Endothelial cell (in vitro differentiated cells): ENCODE measurements around the gene ATG9A. TPM values are rescaled to one million over a fixed set of nuclear protein-coding genes. Genes with fewer than 3 reads are reported as not detected.

ENCODE experiments used
- DNase-seq: peaks from one replicate; pipeline ENCODE4 v3.0.0; 2021; ENCODE audit warnings: low spot score
- H3K27ac Mint-ChIP-seq: one replicate; pipeline ENCODE4 v1.8.0; 2021; ENCODE audit warnings: mixed read lengths, inconsistent platforms; ENCODE audit not compliant: unreplicated experiment
- H3K27me3 Mint-ChIP-seq: one replicate; pipeline ENCODE4 v1.8.0; 2021; ENCODE audit warnings: mild to moderate bottlenecking, moderate library complexity, mixed read lengths, inconsistent platforms; ENCODE audit not compliant: unreplicated experiment
- H3K36me3 Mint-ChIP-seq: one replicate; pipeline ENCODE4 v1.8.0; 2021; ENCODE audit warnings: mild to moderate bottlenecking, low read depth, mixed read lengths, inconsistent platforms; ENCODE audit not compliant: unreplicated experiment
- H3K4me1 Mint-ChIP-seq: one replicate; pipeline ENCODE4 v1.8.0; 2021; ENCODE audit warnings: mild to moderate bottlenecking, mixed read lengths, inconsistent platforms; ENCODE audit not compliant: unreplicated experiment
- H3K4me3 Mint-ChIP-seq: one replicate; pipeline ENCODE4 v1.8.0; 2021; ENCODE audit warnings: mild to moderate bottlenecking, mixed read lengths, inconsistent platforms; ENCODE audit not compliant: unreplicated experiment
- H3K9me3 Mint-ChIP-seq: one replicate; pipeline ENCODE4 v1.8.0; 2021; ENCODE audit warnings: mixed read lengths, inconsistent platforms; ENCODE audit not compliant: unreplicated experiment
- total RNA-seq: library from RNA; stranded (reverse); fragmentation: NEBNext Ultra II Directional; extraction: Animal tissue kit (Norgen Biotek cat#: 25700); gene quantifications from one replicate; pipeline ENCODE4 v1.2.1, GENCODE V29; 2021; ENCODE audit not compliant: unreplicated experiment
- TF ChIP-seq, protein P1 (sequence below): fragments of 200-600 bp; sonication (generic); IDR thresholded peaks from one replicate; pipeline ENCODE4 v1.5.0; 2021; ENCODE audit warnings: antibody characterized with exemption; ENCODE audit not compliant: unreplicated experiment

ATG9A gene
- total RNA-seq, 1 donor from 2014 or later, result 48.5 TPM

DNA sequence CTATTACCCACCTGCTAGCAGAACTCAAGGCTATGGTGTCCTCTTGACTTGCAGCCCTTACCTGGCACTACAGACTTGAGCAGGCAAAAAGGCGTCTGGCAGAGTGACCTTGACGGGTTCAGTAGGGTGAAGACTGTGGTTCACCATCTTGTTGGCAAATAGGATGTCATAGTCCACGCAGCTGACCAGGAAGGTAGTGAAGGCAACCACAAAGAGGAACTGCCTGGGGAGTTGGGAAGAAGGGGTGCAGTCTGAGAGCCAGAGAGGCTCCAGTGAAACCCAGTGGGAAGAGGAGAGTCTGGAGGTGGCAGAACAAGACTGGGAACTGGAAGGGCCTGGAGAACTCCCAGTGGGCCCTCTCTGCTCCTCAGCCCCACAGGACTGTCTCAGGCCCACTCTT, 4.1 kb downstream of the ATG9A start:
- Mint-ChIP-seq H3K36me3 (peaks cover 41% of the 10 kb centered on the region), H3K27me3 (peaks cover 8% of the 10 kb centered on the region), H3K4me3 (peak overlapping the region; percentile 47), H3K4me1 (peaks cover 20% of the 10 kb centered on the region), H3K27ac (no peak overlapping the region), H3K9me3 (no peaks in the 10 kb centered on the region)
- DNase-seq, result no peak
- TF ChIP-seq, protein P1, sequence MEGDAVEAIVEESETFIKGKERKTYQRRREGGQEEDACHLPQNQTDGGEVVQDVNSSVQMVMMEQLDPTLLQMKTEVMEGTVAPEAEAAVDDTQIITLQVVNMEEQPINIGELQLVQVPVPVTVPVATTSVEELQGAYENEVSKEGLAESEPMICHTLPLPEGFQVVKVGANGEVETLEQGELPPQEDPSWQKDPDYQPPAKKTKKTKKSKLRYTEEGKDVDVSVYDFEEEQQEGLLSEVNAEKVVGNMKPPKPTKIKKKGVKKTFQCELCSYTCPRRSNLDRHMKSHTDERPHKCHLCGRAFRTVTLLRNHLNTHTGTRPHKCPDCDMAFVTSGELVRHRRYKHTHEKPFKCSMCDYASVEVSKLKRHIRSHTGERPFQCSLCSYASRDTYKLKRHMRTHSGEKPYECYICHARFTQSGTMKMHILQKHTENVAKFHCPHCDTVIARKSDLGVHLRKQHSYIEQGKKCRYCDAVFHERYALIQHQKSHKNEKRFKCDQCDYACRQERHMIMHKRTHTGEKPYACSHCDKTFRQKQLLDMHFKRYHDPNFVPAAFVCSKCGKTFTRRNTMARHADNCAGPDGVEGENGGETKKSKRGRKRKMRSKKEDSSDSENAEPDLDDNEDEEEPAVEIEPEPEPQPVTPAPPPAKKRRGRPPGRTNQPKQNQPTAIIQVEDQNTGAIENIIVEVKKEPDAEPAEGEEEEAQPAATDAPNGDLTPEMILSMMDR, result no peak

DNA sequence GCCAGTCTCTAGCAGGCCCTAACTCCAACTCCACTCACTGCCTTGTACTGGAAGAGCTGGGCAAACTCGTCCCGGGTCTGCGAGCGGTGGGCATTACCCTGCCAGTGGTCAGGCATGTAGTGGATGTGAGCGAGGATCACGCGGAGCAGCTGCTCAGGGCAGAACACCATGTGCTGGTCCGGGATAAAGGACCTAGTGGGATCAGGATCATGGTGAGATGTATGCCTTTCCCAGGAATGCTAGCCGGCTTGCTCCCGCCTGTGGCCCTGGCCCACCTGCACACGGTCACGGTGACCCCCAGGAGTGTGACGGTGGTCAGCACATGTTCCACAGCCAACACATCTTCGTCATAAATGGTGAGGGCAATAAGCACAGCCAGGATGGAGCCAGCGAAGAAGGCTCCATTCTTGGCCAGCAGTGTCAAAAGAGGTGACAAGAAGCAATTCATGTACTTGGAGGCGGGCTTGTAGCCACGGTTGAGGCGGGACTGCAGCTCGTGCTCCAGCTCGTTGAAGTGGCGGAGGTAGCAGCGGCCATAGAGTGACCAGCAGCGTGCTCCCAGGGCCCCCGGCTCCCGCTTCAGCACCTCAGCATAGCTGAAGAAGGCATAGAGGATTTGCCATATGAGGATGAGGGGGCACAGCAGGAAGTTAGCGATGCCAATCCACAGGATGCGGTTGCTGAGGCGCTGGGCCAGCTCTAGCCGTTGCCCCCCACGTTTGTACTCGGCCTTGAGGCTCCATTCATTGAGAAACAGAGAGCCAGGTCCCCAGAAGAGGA, 5.4 kb downstream of the ATG9A start:
- peaks cover 4% of the 10 kb centered on the region for H3K27me3 Mint-ChIP-seq
- H3K4me3 Mint-ChIP-seq, result no peak overlapping the region
- H3K36me3 Mint-ChIP-seq, result peaks cover 41% of the 10 kb centered on the region
- DNase-seq, result no peak
- no peak overlapping the region for H3K27ac Mint-ChIP-seq
- peaks cover 20% of the 10 kb centered on the region for H3K4me1 Mint-ChIP-seq
- TF ChIP-seq, protein P1, result no peak
- no peaks in the 10 kb centered on the region for H3K9me3 Mint-ChIP-seq

DNA sequence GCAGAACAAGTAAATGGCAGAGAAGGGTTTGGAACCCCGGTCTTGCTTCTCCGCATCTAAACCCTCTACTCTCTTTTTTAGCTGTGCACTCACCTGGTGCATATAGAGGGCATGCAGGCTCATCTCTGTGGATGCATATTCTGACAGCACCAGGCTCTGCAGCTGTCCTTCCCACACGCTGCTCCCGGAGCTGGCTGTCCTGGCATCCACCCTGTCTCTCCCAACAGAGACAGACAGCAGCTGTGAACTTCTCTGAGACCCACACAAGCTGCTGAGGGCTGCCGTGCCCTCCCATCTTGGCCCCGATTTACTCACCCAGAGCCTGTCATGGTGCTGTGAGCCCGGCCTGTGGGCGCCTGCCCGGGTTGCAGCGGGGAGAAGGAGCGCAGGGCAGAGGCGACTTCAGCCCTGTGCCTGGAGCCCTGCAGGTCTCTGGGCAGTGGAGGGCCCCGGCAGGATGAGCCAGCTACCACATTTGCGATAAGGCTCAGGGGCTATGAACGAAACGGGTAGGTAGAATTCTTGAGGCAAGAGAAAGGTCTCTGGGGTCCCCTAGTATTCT, 7.4 kb downstream of the ATG9A start:
- Mint-ChIP-seq H3K9me3 (no peaks in the 10 kb centered on the region), H3K27ac (no peak overlapping the region), H3K4me3 (peak overlapping the region; percentile 81), H3K4me1 (peaks cover 14% of the 10 kb centered on the region), H3K36me3 (peaks cover 41% of the 10 kb centered on the region), H3K27me3 (peaks cover 7% of the 10 kb centered on the region)
- DNase-seq, result no peak
- TF ChIP-seq, protein P1, result no peak

DNA sequence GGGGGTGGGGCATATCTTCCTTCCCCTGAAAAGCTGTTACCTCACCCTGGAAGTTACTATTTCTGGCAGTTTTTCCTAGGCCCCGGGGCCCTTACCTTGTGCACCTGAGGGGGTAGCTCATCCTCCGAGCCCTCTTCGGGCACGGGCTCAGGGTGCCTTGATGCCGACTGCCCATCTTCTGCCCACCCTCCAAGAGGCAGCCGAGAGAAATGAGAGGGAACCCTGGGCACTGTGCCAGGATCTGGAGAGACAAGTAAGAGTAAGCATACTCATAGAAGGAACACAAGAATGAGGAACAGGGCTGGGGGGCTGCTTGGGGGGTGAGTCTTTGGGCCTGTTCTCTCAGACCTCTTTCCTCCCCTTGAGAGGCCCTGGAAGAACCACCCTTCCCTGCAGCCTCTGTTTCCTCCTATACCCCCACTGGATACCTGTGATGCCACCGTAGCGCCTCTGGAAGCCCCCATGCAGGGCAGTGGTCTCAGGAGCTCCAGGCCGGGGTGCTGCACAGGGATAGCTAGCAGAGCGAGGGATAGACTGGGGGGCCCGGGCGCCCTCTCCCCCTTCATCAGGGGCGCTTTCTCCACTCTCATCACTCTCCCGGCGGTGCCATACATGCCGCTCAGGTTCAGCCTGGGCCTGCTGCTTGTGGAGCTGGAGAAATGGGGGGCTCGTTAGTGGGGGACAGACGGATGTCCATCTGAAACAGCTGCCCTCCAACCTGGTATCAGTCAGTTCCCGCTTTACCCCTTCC, 8.6 kb downstream of the ATG9A start:
- Mint-ChIP-seq H3K36me3 (peaks cover 37% of the 10 kb centered on the region), H3K4me1 (peaks cover 14% of the 10 kb centered on the region), H3K27ac (no peak overlapping the region), H3K4me3 (no peak overlapping the region), H3K27me3 (peaks cover 10% of the 10 kb centered on the region), H3K9me3 (no peaks in the 10 kb centered on the region)
- DNase-seq, result no peak
- TF ChIP-seq, protein P1, result no peak
